Spleen (tissue), 10 donors: ENCODE measurements around the gene CXCL14. TPM values are rescaled to one million over a fixed set of nuclear protein-coding genes. Genes with fewer than 3 reads are reported as not detected.

Experiments used
- polyA plus RNA-seq, 3 donors: library from polyadenylated mRNA; stranded (reverse); fragments of 200-250 nt; gene quantifications; one replicate each; pipeline ENCODE4 v1.2.1, GENCODE V29; 2013
- total RNA-seq, 7 donors: library from RNA; depleted of rRNA in 3 of 7; stranded (reverse); fragments of >200 nt in 3 of 7; fragmentation: NEBNext Ultra II Directional in 4 of 7; extraction: Animal tissue kit (Norgen Biotek cat#: 25700) in 4 of 7; gene quantifications; one replicate each; pipeline versions ENCODE4 v1.1.0 to v1.2.1, GENCODE V29; 2016 to 2021
- donor health status: healthy with polysubstance abuse.
- donor health status: DM: no; HTN: no; CAD: no; lungs with moderate emphysema.
- donor health status: DM: no; HTN: no; CAD: no.
- donor health status: Bipolar disorder and iron deficiency.
- donor health status: healthy.
- donor health status: DM: no; HTN: no; CAD: no.
- donor health status: DM: yes; HTN: yes; CAD: no.

Gene CXCL14
- total and polyA plus RNA-seq, 10 donors, result 10.3 to 67.1 (median 43.5) TPM

Other genes with a start within 250 kb of the CXCL14 start
- 100 to 1,000 TPM; 139 to 288 (median 210) TPM for gene MACROH2A1, start 179.8 kb downstream of the CXCL14 start, total RNA-seq
- gene MACROH2A1, start 179.8 kb downstream of the CXCL14 start, polyA plus RNA-seq, result 100 to 1,000 TPM in 2 of 3 donors, 10 to 100 TPM in 1; 88.1 to 139 (median 113) TPM
- 1 to 10 TPM in 2 of 7 donors, under 1 TPM in 5; 0.29 to 1.2 (median 0.70) TPM for gene DCANP1, start 131.6 kb downstream of the CXCL14 start, total RNA-seq
- 1 to 10 TPM in 1 of 3 donors, under 1 TPM in 2; 0.23 to 2.4 (median 0.96) TPM for gene DCANP1, start 131.6 kb downstream of the CXCL14 start, polyA plus RNA-seq
- 1 to 10 TPM in 4 of 7 donors, under 1 TPM in 3; 0.37 to 4.0 (median 1.8) TPM for gene TIFAB, start 126.6 kb downstream of the CXCL14 start, total RNA-seq
- 1 to 10 TPM in 1 of 3 donors, under 1 TPM in 2; 0.48 to 1.4 (median 0.74) TPM for gene TIFAB, start 126.6 kb downstream of the CXCL14 start, polyA plus RNA-seq
- not detected for gene NEUROG1, start 43.0 kb downstream of the CXCL14 start, total RNA-seq
- gene NEUROG1, start 43.0 kb downstream of the CXCL14 start, polyA plus RNA-seq, result not detected